Measurements from ENCODE around the gene CCDC39.
A peak's percentile ranks its signal among the peaks of the same experiment; 100 is the strongest.

The CCDC39 gene

DNA sequence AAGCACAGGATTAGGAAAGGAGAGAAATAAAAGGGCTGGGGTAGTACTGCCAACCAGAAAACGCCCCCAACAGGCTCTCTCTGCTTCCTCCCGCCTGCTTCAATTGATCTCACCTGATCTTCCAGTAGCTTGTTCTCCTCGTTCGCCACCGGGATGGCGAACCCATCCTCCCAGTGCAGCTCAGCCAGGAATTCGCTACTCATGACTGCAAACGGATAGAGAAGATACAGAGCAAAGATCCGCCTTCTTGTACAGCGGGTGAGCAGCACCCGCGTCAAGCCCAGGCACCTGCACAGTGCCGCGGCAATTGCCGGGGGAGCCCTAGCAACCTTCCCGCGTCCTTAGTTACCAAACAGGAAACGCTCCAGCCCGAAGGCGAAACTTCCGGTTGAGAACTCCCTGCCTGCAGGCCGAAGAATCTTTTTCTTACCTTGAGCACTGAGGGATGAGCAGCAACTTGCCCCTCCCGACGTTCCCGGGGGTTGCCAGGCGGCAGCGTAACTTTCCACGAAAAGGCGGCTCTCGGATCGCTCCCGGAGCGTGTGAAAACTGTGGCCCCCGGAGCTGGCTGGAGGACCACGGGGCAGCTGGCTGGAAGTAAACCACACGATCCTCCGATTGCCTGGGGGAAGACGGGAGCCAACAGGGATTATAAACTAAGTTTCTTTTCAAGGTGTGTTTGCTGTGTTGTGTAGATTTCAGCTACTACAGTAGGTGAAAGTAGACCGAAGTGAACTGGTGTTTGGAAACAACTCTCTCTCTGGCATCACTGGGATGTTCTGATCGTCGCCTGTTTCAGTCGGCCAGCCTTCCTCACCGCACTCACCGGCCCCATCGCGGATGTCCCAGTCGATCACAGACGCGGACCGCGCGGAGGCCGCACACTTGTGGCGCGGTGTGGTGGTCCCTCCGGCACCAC lies at the start of gene CCDC39:
Gene CCDC39, minus strand, starts transcription at position 312 of the 919 bp plus-strand sequence. Its CDS starts 109 bp downstream, at position 203.
- peak; percentile 75 for DNase-seq (ENCODE audit: low read depth)

DNA sequence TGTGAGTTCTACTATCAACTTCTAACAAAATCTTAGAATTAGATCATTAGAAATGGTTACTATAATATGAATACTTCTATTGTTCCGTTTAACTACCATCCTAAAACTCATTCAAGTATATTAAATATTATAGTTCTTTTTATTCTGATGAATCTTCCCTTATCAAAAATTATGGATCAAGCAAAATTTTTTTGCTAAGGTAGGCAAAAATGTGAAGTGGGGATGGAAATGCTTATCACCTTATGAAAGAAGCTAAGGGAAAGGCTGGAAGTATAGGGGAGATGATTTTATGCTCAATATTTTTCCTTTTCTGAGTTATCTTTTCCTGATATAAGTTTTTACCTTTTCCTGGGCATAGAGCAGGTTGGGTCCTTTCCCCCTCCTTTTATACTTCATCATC lies 40.7 kb upstream of the CCDC39 start:
- no peak for DNase-seq (ENCODE audit: low read depth)

DNA sequence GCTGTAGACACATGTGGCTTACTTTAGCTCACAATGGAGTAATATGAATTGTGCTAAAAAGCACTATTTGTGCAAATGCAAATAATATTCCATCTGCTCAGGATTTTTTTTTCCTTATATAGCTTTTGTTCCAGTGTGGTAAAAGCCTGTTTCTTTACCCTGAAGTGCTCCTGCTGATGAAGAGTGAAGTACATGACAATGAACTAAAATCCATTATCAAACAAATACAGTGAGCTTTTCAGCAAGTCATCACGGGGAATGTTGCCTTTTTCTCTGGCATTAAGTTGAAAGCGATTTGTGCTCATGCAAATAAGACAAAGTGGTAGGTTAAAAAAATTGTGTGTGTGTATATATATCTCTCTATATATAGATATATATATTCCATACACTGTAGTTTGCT lies 28.6 kb upstream of the CCDC39 start:
- no peak for DNase-seq (ENCODE audit: low read depth)

DNA sequence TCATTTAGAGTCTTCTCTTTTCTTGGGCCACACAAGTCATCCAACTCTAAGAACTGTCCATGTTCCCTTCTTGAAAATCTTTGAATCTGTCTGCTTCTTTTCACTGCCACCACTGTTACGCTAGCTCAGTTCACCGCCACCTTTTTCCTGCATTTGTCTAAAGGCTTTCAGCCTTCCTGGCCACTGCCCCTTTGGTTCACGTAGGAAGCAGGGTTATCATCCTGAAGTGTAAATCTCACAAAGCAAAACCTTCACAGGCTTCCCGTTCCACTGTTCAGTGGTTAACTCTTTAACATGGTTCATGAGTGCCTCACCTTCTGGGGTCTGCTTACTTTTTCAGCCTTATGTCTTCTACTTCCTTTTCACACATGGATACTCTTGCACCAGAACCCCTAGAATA lies 26.3 kb upstream of the CCDC39 start:
- DNase-seq (ENCODE audit: low read depth): no peak

DNA sequence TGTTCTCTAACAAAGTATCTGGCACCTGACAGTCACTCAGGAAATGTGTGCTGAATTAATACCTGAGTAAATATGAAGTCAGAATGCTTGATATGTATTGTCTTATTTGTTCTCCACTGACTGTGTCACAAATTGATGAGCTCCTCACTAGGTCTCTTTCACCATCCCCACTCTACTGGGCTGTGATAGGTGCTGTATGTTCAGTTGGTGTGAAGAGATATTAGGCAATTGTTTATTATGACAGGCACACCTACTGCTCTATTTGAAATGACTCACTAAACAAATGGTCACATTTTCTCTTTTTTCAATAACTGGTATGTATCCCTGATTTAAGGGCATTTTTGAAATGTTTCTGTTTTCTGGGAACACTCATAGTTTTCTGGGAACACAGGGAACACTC lies 25.2 kb upstream of the CCDC39 start:
- DNase-seq (ENCODE audit: low read depth): no peak

DNA sequence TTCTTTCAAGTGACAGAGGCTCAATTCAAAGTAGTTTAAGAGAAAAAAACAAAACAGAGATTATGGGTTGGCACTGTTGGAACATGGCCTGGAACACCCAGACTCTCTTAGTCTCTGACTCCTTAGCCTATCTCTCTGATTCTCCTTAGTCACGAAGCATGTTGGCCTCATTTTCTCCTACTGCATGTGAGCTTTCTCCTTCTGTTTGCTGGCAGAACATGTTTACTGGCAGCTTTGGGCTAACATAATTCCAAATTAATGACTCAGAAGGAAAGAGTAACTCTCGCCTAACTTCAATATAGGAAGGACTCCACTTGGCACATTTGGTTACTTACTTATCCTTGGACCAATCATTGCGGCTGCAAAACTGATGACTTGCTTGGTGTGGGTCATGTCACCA lies 21.7 kb upstream of the CCDC39 start:
- no peak for DNase-seq (ENCODE audit: low read depth)

DNA sequence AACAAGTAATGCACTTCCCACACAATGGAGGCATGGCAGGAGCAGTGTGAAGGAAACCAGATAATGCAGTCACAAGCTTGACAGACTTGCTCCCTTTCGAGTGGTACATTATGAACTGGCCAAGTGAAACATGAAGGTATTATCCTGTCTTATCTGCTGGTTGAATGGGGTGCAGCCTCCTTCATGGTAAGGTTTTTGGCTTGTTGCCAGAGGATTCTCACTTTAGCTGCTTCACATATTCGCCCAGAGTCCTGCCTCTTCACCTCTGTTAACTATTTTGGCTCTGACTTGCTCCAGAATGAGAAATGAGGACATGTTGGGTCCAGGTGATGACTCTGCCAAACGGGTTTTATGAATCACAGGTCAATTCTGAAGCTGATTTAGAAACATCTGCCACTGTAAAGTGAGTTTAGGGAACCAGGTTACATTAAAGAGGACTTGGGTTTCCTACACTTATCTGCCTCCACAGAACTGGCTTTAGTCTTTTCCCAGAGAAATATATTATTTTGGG lies 19.5 kb upstream of the CCDC39 start:
- DNase-seq (ENCODE audit: low read depth): no peak

DNA sequence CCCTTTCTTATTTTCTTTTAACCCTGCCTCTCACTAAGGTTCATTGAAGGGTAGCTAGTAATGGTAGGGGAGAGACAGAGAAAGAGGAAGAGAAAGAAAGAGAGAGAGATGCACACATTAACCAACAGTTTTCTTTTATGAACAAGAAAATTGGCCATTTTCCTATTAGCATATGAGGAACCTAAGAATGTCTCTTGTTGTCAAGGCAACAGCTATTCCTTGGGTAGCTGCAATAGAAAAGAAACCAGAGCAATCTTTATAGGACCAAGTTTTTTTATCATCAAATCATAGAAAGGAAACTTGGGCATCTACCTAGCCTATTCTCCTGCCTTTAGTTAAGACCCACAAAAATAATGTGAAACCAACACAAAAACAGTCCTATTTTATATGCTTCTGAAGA lies 15.0 kb upstream of the CCDC39 start:
- no peak for DNase-seq (ENCODE audit: low read depth)

DNA sequence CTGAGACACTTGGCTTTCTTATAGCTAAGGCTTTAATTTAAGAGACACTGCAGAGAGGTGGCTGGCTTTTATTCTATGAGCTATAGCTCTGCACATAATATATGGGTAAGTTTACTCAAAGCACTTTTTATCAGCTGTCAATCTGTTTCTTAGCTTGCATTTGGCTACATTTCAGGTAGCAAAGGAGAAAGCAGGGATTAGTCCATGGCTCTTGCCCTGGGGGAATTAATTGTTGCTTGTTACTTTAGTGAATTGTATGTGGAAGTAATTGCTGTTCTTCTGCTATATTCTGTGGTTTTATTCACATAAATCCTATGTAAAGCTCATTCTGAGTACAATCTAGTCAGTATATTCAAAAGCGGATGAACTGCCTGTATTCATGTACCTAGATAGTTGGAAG lies 14.4 kb upstream of the CCDC39 start:
- no peak for DNase-seq (ENCODE audit: low read depth)

GRCh38 chr3:180690061-180690460 lies 10.8 kb upstream of the CCDC39 start:
- no peak for DNase-seq (ENCODE audit: low read depth)

DNA sequence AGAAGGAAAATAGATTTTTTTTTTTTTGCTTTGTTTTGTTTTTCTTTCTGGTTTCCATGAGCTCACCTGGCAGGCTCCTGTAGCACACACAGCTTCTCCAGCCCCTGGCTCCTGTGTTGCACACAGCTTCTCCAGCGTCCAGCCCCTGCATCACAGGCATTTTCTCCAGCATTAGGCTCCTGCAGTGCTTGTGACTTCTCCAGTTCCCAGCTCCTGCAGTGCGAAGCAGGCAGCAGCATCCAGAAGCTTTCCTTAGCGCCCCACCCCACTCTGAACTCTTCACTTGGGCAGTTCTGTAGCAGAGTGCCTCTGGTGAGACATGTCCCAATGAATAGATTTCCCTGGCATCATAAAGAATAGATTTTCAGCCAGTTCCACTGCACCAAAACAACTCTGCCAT lies 5.5 kb upstream of the CCDC39 start:
- no peak for DNase-seq (ENCODE audit: low read depth)

DNA sequence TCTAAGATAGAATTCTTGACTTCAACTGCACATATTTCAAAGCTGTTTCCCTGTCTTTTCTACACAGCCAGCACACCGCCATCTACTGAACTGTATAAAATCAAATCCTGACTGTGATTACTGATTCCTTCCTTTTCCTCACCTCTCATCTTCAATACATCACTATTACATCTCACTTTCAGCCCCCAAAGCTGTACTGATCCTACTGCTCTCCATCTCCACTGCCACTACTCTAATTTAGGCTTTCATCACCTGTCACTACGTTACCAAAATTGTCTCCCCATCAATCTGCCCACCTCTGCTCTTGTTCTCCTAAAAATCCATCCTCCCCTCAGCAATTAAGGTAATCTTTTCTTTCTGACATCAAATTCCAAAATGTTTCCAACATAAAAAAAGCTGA lies 4.5 kb upstream of the CCDC39 start:
- DNase-seq (ENCODE audit: low read depth): no peak

DNA sequence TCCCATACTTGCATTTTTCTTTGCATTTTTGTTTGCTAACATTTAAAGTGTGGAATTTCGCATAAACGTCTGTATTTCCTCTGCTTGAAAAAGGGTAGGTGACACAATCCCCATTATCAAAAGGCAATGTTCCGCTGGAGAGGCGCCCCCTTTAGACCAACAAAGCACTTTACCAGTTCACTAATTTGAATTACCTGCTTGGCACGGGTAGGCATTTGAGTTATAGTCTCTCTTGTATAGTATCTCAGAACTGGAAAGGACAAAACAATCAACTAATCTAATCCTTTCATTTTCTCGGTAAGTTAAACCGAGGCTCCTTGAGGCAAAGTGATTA lies 775 bp upstream of the CCDC39 start:
- DNase-seq (ENCODE audit: low read depth): no peak

- DNase-seq (ENCODE audit: low read depth): no peak
These were observed 1.1 kb downstream of the CCDC39 start for GRCh38 chr3:180678231-180678630.

DNA sequence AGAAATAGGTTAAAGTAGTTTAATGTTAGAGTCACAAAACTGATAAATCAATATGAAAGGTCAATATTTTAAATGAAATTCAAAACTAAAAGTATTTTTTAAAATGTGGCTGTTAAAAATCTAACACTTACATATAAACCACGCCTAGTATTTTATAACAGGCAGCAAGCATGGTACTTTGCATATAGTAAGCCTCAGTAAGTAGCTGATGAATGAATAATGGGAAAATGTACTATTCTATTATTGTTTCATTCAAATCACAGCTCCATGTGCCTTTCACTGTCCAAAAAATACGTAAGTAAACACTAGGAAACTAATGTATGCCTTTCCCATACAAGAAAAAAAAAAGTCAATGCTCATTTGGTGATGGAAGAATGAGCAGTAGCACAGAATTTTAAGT lies 17.8 kb downstream of the CCDC39 start:
- DNase-seq (ENCODE audit: low read depth): no peak

GRCh38 chr3:180657094-180657493 lies 22.2 kb downstream of the CCDC39 start:
- no peak for DNase-seq (ENCODE audit: low read depth)

- DNase-seq (ENCODE audit: low read depth): no peak
These were observed 22.9 kb downstream of the CCDC39 start for GRCh38 chr3:180656406-180656805.

GRCh38 chr3:180646187-180646790 lies 33.0 kb downstream of the CCDC39 start:
- no peak for DNase-seq (ENCODE audit: low read depth)

DNA sequence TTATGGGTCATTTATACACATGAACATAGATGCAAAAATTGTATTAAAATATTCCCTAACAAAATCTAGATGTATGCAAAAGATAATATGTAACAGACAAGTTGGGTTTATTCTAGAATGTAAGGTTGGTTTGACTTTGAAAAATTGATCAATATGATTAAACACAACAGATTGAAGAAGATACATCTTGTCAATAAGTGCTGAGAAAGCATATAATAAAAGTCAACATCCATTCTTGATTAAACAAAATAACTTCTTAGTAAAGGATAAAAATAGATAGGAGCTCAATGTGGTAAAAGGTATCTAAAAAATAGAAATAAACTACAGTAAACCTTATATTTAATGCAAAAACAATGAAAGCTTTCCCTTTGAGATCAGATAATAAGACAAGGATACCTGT lies 38.3 kb downstream of the CCDC39 start:
- no peak for DNase-seq (ENCODE audit: low read depth)

DNA sequence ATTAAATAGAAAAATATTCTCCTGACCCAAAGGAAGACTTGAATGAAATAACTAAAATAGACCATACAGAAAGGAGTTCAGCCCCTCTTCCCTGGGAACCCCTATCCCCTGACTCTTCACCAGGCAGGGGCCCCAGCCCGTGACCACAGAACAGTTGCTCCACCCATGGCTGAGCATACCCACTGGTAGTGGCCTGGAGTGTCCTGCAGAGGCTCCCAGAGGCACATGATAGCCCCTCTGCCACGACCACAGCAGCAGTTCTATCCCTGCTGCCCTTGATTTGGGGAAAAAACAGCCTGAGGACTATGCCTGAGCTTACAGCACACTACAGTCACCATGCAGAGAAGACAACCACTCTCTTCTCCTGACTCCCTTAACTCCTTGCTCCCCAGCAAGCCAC lies 45.6 kb downstream of the CCDC39 start:
- DNase-seq (ENCODE audit: low read depth): no peak

DNA sequence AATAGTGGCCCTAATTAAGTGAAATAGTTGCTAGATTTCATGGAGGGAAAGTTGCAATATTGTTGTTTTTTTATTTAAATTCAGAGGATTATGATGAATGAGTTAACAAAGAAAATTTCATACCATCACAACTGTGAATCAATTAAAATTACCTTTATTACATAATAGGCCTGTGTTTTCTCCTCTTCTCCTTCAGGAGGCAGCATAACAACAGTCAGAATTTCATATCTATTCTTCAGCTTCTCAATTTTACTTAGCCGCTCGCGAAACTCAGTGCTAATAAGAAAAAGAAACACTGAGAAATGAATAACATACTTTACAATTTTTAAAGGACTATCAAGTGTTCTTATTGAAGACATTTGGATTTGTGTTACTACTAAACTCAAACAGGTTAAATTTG lies 48.0 kb downstream of the CCDC39 start:
- no peak for DNase-seq (ENCODE audit: low read depth)

- DNase-seq (ENCODE audit: low read depth): no peak
These were observed 48.9 kb downstream of the CCDC39 start for GRCh38 chr3:180630371-180630770.

- DNase-seq (ENCODE audit: low read depth): no peak
These were observed 52.4 kb downstream of the CCDC39 start for GRCh38 chr3:180626844-180627243.

- DNase-seq (ENCODE audit: low read depth): no peak
These were observed 54.6 kb downstream of the CCDC39 start for GRCh38 chr3:180624714-180625113.

Measured in activated T-cell treated with anti-CD3 and anti-CD28 coated beads for 24 hours (primary cell).